OCI-M1 (cell line): Measurements from ENCODE around the gene RAB44.
A peak's percentile ranks its signal among the peaks of the same experiment; 100 is the strongest.

Source experiments
- DNase-seq: peaks from one replicate; lab custom pipeline; 2025; lab: John Stamatoyannopoulos, UW

RAB44 gene

DNA sequence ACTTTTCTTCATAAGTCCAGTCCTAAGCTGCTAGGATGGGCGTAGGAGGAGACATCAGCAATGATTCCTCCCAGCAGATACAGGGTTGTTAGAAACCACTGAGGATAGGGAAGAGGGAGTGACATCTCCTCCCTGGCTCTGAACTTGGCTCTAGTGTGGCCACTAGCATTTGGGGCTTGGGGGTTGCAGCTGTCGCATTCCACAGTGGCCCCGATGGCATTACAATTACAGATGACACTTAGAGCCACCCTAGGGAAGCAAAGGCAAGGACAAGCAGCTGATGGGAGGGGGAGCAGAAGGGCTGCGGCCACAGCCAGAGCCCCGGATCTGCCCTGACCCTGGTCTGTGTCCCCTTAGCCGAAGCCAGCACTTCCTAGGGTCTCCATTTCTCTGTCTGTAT lies 28.6 kb upstream of the RAB44 start:
- DNase-seq: no peak

- DNase-seq: no peak
Measured at GRCh38 chr6:36670271-36670670, 27.4 kb upstream of the RAB44 start.

DNA sequence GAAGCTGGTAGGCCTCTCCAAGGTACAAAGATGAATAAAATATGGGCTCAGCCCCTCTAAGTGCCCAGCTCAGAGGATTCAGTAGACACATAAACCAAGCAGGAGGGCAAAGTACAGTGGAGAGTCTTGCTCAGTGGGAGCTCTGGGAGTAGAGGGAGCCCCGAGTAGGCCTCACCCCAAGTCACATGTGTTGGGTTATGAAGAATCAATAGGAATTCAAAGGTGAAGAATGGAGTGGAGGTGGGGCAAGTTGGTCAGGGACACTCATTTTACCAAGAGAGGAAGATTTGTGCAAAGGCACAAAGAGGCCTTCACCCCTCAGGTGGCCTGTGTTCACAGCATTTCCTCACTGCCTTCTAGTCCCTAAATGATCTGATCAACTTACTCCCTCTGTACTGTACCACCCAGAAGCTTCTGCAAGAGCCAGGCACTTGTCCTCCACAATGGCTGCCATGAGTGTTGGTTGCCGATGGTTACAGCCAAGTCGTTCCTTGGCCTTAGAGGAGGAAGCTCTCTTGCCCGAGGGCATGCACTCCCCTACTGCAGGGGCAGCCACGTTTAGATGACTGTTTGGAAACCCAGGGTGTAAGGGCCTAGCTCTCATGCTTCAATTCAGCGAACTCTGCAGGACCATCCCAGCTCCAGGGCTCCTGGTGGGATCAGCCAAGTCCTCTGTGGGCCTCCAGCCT lies 25.8 kb upstream of the RAB44 start:
- no peak for DNase-seq

DNA sequence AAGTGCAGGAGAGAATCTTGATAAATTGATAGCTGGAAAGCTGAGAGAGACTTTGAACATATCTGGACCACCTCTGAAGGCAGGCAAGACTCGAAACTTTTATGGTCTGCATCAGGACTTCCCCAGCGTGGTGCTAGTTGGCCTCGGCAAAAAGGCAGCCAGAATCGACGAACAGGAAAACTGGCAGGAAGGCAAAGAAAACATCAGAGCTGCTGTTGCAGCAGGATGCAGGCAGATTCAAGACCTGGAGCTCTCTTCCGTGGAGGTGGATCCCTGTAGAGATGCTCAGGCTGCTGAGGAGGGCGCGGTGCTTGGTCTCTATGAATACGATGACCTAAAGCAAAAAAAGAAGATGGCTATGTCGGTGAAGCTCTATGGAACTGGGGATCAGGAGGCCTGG lies 23.7 kb upstream of the RAB44 start:
- DNase-seq: no peak

DNA sequence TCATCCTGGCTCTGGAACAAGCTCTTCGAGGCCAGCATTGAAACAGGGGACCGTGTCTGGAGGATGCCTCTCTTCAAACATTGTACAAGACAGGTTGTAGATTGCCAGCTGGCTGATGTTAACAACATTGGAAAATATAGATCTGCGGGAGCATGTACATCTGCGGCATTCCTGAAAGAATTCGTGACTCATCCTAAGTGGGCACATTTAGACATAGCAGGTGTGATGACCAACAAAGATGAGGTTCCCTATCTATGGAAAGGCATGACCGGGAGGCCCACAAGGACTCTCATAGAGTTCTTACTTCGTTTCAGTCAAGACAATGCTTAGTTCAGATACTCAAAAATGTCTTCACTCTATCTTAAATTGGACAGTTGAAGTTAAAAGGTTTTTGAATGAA lies 22.7 kb upstream of the RAB44 start:
- DNase-seq: no peak

DNA sequence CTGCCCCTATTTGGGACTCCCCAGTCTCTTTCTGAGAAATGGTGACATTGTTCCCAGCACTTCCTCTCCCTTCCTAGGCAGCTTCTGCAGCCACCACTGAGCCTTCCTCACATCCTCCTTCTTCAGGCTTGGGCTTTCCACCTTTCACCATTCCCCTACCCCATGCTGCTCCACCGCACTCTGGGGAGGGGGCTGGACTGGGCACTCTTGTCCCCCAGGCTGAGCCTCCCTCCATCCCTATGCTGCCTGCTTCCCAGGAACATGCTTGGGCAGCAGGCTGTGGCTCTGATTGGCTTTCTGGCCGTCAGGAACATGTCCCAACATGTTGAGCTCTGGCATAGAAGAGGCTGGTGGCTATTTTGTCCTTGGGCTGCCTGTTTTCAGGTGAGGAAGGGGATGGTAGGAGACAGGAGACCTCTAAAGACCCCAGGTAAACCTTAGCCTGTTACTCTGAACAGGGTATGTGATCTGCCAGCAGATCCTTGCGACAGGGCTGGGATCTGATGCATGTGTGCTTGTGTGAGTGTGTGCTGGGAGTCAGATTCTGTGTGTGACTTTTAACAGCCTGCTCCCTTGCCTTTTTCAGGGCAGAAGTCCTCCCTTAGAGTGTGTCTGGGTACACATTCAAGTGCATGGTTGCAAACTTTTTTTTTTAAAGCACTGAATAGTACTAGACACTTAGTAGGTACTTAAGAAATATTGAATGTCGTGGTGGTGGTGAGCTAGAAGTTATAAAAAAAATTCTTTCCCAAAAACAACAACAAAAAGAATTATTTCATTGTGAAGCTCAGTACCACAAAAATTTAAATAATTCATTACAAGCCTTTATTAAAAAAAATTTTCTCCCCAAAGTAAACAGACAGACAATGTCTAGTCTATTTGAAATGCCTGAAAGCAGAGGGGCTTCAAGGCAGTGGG lies 21.2 kb upstream of the RAB44 start:
- no peak for DNase-seq

- no peak for DNase-seq
Measured at GRCh38 chr6:36677059-36677749, 20.4 kb upstream of the RAB44 start.

DNA sequence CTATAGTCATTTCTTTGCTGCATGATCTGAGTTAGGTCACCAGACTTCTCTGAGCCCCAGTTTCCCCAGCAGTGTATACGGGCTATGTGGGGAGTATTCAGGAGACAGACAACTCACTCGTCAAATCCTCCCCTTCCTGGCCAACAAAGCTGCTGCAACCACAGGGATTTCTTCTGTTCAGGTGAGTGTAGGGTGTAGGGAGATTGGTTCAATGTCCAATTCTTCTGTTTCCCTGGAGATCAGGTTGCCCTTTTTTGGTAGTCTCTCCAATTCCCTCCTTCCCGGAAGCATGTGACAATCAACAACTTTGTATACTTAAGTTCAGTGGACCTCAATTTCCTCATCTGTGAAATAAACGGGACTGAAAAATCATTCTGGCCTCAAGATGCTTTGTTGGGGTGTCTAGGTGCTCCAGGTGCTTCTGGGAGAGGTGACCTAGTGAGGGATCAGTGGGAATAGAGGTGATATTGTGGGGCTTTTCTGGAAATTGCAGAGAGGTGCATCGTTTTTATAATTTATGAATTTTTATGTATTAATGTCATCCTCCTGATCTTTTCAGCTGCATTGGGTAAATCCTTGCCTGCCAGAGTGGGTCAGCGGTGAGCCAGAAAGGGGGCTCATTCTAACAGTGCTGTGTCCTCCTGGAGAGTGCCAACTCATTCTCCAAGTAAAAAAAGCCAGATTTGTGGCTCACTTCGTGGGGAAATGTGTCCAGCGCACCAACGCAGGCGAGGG lies 19.7 kb upstream of the RAB44 start:
- no peak for DNase-seq

DNA sequence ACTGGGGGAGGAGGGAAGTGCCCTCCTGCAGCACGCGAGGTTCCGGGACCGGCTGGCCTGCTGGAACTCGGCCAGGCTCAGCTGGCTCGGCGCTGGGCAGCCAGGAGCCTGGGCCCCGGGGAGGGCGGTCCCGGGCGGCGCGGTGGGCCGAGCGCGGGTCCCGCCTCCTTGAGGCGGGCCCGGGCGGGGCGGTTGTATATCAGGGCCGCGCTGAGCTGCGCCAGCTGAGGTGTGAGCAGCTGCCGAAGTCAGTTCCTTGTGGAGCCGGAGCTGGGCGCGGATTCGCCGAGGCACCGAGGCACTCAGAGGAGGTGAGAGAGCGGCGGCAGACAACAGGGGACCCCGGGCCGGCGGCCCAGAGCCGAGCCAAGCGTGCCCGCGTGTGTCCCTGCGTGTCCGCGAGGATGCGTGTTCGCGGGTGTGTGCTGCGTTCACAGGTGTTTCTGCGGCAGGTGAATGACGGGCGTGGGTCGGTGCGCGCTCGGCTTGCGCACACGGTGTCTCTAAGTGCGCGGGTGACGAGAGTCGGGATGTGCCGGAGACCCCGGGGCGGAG lies 19.1 kb upstream of the RAB44 start, which contains the start of gene CDKN1A:
Gene CDKN1A, plus strand, starts transcription at position 227 of the 555 bp plus-strand sequence. CDS start 5,388 bp downstream, outside the sequence.
- DNase-seq: peak; percentile 89

GRCh38 chr6:36679043-36679833 lies 18.4 kb upstream of the RAB44 start:
- no peak for DNase-seq

GRCh38 chr6:36682328-36683144 lies 15.1 kb upstream of the RAB44 start:
- no peak for DNase-seq

- no peak for DNase-seq
Measured at GRCh38 chr6:36683145-36683655, 14.4 kb upstream of the RAB44 start.

GRCh38 chr6:36683656-36684446 lies 13.8 kb upstream of the RAB44 start:
- DNase-seq: no peak

- no peak for DNase-seq
Measured at GRCh38 chr6:36684447-36684812, 13.2 kb upstream of the RAB44 start.

DNA sequence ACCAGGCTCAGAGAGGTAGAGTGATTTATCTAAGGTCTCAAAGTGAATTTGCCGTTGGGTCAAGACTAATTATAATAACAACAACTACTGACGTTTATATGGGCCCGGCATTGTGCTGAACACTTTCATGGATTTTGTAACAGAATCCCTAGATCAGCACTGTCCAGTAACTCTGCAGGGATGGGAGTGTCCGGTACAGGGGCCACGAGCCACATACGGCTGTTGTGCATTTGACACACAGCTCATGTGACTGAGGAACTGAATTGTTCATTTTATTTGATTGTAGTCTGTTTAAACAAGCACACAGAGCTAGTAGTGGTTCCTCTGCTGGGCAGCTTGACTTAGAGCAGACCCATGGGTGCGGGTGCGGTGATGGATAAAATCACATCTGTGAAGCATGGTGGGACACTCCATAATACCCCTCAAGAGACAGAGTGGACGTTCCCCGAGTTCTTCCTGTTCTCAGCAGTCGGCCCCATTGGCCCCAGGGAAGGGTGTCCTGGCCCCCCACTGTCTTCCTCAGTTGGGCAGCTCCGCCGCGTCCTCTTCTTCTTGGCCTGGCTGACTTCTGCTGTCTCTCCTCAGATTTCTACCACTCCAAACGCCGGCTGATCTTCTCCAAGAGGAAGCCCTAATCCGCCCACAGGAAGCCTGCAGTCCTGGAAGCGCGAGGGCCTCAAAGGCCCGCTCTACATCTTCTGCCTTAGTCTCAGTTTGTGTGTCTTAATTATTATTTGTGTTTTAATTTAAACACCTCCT lies 12.3 kb upstream of the RAB44 start:
- DNase-seq: no peak

GRCh38 chr6:36685926-36686667 lies 11.5 kb upstream of the RAB44 start:
- DNase-seq: no peak
